Kidney glomerular epithelial cell (primary cell): ENCODE data around the gene NR5A1.

ENCODE experiments used
- DNase-seq: peaks from one replicate; lab custom pipeline; 2025; lab: John Stamatoyannopoulos, UW

NR5A1 gene

GRCh38 chr9:124498499-124499146 lies 8.6 kb downstream of the NR5A1 start:
- DNase-seq: no peak

GRCh38 chr9:124498040-124498439 lies 9.2 kb downstream of the NR5A1 start:
- DNase-seq: no peak

GRCh38 chr9:124497441-124497840 lies 9.8 kb downstream of the NR5A1 start:
- no peak for DNase-seq

GRCh38 chr9:124496463-124496862 lies 10.7 kb downstream of the NR5A1 start:
- no peak for DNase-seq

GRCh38 chr9:124496075-124496449 lies 11.1 kb downstream of the NR5A1 start:
- DNase-seq: no peak

DNA sequence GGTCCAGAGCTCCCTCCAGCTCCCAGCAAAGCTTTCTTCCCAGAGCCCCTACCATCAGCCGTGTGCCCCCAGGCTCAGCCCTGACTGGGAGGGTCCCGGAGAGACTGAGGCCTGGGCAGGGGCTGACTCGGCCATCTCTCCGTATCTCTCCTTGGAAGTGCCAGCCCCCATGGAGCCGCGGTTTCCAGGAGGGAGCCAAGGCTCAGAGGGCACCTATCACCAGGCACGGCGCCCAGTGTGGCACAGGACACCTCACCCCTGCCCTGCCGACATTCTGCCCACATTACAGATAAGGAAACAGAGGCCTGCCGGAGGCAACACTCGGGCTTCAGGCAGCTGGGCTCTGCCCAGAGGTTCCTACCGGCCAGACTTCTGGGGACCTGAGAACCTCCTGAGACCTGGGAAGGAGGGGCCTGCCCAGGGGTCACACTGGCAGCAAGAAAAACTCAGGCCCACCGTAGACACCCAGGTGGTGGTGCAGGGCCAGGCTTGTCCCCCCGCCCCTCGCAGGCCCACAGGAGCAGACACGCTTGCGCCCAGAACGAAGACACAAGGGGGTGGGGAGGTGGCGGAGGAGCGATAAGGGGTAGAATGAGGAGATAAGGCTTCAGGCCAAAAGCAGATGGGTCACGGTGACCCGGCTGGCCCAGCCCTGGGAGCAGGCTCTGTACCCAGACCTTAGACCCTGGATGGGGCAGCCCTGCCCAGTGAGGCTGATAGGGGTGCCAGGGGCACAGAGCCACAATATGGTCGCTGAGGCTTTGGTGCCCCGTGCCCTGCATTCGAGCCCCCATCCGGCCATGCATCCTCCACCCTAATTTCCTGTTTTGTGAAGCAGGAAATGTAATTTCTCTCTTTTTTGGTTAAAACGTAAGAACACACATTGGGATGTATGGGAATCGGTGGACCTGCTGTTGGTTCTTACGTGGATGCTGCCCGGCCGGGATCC lies 11.8 kb downstream of the NR5A1 start:
- no peak for DNase-seq

DNA sequence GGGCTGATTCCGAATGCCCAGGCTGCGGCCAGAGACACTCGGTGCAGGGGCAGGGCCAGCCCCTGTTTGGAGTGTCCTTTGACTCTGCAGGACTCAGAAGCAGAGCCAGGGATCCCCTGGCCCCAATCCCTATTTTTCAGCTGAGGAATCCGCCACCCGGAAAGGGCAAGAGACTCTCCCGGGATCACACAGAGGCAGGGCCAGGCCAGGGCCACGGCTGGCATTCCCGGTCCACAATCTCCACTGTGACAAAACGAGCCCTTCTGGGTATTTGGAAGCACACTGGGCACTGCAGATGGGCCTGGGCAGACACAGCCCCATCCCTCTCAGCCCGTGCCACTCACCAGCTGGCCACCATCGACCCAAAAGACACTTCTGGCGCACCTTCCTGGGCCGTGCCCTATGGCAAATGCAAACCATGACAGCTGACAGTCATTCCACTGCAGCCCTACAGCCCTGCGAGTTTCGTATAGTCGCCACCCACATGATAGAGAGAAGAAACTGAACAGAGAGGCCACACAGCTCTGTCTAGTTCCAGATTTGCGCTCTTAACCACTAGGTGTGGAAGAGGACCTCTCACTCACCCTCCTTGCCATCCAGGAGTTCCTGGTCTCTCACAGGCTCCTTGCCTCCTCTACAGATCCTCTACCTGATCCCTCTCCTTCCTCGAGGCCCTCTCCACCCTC lies 13.3 kb downstream of the NR5A1 start:
- no peak for DNase-seq

DNA sequence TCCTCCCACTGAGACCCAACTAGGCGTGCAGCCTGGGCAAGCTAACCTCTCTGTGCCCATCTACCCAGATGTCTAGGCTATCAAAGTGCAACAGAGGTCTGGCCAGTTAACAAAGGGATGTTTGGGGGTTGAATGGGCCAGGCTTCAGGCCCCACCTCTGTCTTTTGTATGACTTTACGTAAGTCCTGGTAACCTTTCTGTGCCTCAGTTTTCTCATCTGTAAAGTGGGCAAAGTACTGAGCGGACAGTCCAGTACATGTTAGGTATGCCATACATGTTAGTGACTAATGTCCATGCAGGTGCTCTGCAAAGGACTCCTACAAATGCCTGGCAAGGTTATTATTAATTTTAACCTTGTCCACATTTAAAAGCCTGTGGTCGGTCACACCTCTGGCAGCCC lies 14.0 kb downstream of the NR5A1 start:
- DNase-seq: no peak

- no peak for DNase-seq
Observed at GRCh38 chr9:124492818-124493217, 14.4 kb downstream of the NR5A1 start.

- DNase-seq: no peak
Observed at GRCh38 chr9:124491049-124491975, 15.9 kb downstream of the NR5A1 start.

DNA sequence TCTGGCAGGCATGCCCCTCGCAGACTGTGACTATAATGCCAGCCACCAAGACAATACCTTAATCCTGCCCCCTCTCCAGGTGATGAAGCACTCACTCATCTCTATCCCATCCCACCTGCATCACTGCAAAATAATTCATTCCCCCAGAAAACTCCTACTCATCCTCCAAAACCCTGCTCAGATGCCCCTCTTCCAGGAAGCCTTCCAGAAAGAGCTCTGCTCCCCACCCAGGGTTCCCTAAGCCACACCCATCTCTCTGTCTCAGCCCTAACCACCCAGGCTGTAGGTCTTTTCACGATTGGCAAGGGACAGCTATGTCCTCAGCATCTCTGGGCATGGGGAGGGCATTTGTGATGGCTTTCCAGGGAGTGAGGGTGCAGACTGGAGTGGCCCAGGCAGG lies 17.2 kb downstream of the NR5A1 start:
- no peak for DNase-seq

- DNase-seq: no peak
Observed at GRCh38 chr9:124489222-124489621, 18.0 kb downstream of the NR5A1 start.

GRCh38 chr9:124488641-124489210 lies 18.5 kb downstream of the NR5A1 start:
- DNase-seq: no peak

DNA sequence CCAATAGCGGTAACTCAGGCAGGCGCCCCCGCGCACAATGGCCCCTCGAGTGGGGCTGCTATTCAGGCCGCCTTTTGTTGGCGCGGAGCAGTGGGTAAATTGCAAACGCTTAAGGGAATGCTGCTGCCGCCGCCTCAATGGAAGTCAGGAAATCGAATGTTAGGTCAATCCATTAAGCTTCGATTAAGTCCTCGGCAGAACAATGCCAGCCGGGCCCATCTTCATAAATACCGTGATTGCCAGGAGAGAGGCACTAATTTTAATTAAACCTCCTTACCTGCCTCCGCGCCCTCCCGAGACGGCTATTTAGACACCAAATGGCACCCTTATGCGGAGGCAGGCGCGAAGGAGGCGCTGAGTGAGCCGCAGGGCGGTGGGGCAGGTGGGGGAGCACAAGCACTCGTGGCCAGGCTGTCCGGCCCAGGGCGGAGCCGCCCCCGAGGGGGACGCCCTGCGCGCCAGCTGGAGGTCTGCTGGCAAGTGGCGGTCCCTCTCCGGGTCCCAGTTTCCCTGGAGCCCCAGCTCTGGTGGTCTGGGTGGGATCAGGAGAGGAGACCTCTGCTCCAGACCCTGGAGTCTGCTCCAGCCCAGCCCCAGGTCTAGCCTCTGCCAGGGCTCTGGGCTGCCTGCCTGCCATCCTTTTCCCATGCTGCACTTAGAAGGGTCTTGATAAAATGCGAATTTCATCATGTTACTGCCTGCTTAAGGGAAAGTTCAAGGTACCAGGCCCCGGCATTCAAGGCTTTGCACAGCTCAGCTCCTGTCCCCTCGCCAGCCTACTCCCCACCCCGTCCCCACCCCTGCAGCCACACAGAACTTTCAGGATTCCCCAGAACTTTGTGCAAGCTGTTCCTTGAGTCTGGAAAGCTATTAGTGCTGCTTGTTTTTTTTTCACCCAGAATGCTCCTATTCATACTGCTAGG lies 19.7 kb downstream of the NR5A1 start:
- DNase-seq: no peak

DNA sequence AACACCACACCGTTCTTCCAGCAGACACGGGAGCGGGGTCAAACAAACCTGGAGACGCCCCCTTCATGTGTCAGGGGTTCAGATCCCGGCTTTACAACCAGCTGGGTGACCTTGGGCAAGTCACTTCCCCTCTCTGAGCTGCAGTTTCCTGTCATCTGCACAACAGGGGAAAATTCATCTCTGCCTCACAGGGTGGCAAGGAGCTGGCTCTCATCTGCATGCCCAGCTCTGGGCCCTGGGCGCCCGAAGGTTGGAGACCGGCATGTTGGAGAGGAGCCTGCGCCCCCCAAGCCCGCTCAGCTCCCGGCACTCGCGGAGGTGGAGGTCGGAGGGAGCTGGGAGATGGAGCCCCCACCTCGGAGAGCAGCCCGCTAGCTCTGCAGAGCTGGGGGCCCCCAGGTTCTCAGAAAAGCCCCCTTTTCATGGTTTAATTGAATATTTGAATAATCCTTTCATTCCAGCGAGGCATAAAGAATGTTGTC lies 20.4 kb downstream of the NR5A1 start:
- no peak for DNase-seq

GRCh38 chr9:124485936-124486335 lies 21.3 kb downstream of the NR5A1 start:
- DNase-seq: no peak

DNA sequence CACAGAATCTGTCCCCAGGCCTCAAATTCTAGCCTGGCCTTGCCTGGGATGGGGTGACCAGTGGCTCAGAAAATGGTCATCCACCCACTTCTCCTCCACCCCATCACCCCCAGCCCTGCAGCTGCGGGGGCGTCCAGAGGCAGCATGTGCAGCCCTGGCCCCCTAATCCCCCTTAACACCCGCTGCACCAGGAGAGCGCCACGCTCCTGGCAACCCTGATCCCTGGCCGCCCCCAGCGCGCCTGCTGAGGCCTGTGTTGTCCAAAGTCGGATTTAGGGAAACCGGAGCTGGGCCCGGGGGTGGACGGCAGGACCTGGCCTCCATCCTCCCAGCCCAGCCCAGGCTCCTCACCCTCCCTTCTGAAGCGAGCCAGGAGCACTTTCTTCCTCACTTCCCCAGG lies 22.0 kb downstream of the NR5A1 start:
- no peak for DNase-seq

DNA sequence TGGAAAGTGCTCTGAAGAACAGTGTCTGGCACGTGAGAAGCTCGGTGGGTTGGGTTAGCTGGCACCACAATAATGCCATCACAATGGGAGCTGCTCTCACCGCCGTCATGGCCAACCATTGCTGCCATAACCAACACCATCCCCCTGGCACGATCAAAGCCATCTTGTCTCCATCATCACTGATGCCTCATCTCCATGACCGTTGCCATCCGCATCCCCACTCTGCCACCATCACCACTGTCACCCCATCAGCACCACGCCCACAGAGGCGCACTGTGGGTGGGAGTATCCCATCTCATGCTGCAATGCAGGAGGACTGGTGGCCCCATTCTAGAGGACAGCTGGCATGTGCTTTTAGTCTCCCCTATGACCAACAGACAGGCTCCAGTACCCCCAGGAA lies 23.7 kb downstream of the NR5A1 start:
- DNase-seq: no peak

GRCh38 chr9:124482431-124483031 lies 24.7 kb downstream of the NR5A1 start:
- no peak for DNase-seq

GRCh38 chr9:124481115-124481514 lies 26.1 kb downstream of the NR5A1 start:
- no peak for DNase-seq
